ENCODE data around the gene DLGAP1.

DNA sequence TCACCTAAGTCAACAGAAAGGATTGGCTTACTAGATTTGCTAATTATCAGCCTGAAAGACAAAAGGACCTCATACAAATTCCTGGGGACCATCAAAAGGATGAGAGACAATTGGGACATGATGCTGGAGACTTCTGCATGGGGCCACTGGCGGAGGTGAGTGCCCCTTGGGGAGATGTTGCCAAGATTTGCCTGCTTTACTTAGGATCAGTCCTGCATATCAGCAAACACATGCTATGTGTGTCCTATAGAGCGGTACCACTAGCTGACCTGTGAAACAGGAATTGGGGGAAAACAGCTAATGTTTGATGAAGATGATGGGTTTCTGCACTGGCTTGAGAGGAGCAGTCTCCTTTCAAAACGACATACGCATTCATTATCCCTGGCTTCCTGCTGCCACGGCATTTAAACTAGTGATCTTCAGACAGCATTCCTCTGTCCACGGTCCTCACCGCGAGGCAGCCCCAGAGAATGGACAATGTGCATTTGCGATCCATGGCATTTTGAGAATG lies 901.0 kb downstream of the DLGAP1 start:
- TF ChIP-seq, protein P1, sequence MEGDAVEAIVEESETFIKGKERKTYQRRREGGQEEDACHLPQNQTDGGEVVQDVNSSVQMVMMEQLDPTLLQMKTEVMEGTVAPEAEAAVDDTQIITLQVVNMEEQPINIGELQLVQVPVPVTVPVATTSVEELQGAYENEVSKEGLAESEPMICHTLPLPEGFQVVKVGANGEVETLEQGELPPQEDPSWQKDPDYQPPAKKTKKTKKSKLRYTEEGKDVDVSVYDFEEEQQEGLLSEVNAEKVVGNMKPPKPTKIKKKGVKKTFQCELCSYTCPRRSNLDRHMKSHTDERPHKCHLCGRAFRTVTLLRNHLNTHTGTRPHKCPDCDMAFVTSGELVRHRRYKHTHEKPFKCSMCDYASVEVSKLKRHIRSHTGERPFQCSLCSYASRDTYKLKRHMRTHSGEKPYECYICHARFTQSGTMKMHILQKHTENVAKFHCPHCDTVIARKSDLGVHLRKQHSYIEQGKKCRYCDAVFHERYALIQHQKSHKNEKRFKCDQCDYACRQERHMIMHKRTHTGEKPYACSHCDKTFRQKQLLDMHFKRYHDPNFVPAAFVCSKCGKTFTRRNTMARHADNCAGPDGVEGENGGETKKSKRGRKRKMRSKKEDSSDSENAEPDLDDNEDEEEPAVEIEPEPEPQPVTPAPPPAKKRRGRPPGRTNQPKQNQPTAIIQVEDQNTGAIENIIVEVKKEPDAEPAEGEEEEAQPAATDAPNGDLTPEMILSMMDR (IDR thresholded peaks at IDR 0.05; ENCODE audit: poor library complexity, severe bottlenecking), result no peak
- no peak for TF ChIP-seq POLR2AphosphoS5 (IDR thresholded peaks at IDR 0.05)
- TF ChIP-seq EZH2 (IDR thresholded peaks at IDR 0.05; ENCODE audit: borderline replicate concordance, insufficient read depth, low read length, poor library complexity, severe bottlenecking), result no peak
- TF ChIP-seq EP300 (conservative IDR thresholded peaks at IDR 0.05; ENCODE audit: poor library complexity, severe bottlenecking), result no peak
- TF ChIP-seq, protein P2, sequence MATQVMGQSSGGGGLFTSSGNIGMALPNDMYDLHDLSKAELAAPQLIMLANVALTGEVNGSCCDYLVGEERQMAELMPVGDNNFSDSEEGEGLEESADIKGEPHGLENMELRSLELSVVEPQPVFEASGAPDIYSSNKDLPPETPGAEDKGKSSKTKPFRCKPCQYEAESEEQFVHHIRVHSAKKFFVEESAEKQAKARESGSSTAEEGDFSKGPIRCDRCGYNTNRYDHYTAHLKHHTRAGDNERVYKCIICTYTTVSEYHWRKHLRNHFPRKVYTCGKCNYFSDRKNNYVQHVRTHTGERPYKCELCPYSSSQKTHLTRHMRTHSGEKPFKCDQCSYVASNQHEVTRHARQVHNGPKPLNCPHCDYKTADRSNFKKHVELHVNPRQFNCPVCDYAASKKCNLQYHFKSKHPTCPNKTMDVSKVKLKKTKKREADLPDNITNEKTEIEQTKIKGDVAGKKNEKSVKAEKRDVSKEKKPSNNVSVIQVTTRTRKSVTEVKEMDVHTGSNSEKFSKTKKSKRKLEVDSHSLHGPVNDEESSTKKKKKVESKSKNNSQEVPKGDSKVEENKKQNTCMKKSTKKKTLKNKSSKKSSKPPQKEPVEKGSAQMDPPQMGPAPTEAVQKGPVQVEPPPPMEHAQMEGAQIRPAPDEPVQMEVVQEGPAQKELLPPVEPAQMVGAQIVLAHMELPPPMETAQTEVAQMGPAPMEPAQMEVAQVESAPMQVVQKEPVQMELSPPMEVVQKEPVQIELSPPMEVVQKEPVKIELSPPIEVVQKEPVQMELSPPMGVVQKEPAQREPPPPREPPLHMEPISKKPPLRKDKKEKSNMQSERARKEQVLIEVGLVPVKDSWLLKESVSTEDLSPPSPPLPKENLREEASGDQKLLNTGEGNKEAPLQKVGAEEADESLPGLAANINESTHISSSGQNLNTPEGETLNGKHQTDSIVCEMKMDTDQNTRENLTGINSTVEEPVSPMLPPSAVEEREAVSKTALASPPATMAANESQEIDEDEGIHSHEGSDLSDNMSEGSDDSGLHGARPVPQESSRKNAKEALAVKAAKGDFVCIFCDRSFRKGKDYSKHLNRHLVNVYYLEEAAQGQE (IDR thresholded peaks at IDR 0.05; ENCODE audit: borderline replicate concordance), result no peak
- TF ChIP-seq RAD21 (conservative IDR thresholded peaks at IDR 0.05), result no peak

All from neural cell (in vitro differentiated cells).